CD4-positive, alpha-beta T cell treated with Interleukin-4 for 1 hour (primary cell): ENCODE results near the gene C2.
"Not testable (repeated sequence)": the region's sequence is repeated elsewhere in the genome, so short reads cannot be mapped to it uniquely, and the experiment has no call there.

Source experiments
- DNase-seq, 2 donors: peaks; one replicate each; pipeline ENCODE4 v3.0.0-alpha.2; 2020 to 2022

C2 gene

GRCh38 chr6:31927863-31928671, 550 bp downstream of the C2 start:
- no peak for DNase-seq

GRCh38 chr6:31928672-31928939, 1.1 kb downstream of the C2 start:
- DNase-seq: no peak

GRCh38 chr6:31930962-31931361, 3.4 kb downstream of the C2 start:
- DNase-seq: no peak

- DNase-seq: not testable (repeated sequence)
These were observed 4.6 kb downstream of the C2 start for GRCh38 chr6:31932137-31932536.

- no peak for DNase-seq
These were observed 6.0 kb downstream of the C2 start for GRCh38 chr6:31933537-31933936.

GRCh38 chr6:31935021-31935420, 7.5 kb downstream of the C2 start:
- no peak for DNase-seq

GRCh38 chr6:31935823-31936222, 8.3 kb downstream of the C2 start:
- DNase-seq: no peak

- no peak for DNase-seq
These were observed 12.7 kb downstream of the C2 start for GRCh38 chr6:31940256-31940664.

- DNase-seq: no peak
These were observed 16.2 kb downstream of the C2 start for GRCh38 chr6:31943742-31944141.

- no peak for DNase-seq
These were observed 17.6 kb downstream of the C2 start for GRCh38 chr6:31945154-31945506.

GRCh38 chr6:31945507-31946369, 18.2 kb downstream of the C2 start, which contains the start of gene CFB:
Gene CFB (plus strand): TSS chr6:31946095. CDS start chr6:31946222, 127 bp downstream.
- DNase-seq: no peak

- DNase-seq: no peak
These were observed 18.9 kb downstream of the C2 start for GRCh38 chr6:31946370-31946885.

GRCh38 chr6:31947070-31947675, 19.7 kb downstream of the C2 start:
- DNase-seq: no peak

GRCh38 chr6:31947864-31948263, 20.3 kb downstream of the C2 start:
- no peak for DNase-seq

- no peak for DNase-seq
These were observed 20.8 kb downstream of the C2 start for GRCh38 chr6:31948306-31948705.

- DNase-seq: no peak
These were observed 21.4 kb downstream of the C2 start for GRCh38 chr6:31948753-31949413.

GRCh38 chr6:31949926-31950548, 22.5 kb downstream of the C2 start:
- DNase-seq: no peak

- DNase-seq: peak; percentile 43 to 45
These were observed 24.8 kb downstream of the C2 start for GRCh38 chr6:31952140-31952805.

- DNase-seq: no peak
These were observed 25.4 kb downstream of the C2 start for GRCh38 chr6:31952890-31953289.

GRCh38 chr6:31954511-31954910, 27.0 kb downstream of the C2 start:
- DNase-seq: no peak

GRCh38 chr6:31956796-31957195, 29.3 kb downstream of the C2 start:
- no peak for DNase-seq

GRCh38 chr6:31958412-31958740, 30.9 kb downstream of the C2 start:
- no peak for DNase-seq
